Measurements from ENCODE around the gene CNIH1.

- TF ChIP-seq POLR2AphosphoS5 (IDR thresholded peaks at IDR 0.05; ENCODE audit: borderline replicate concordance, low read depth, low read length): no peak
- no peak for TF ChIP-seq EZH2 (IDR thresholded peaks at IDR 0.05)
Measured at GRCh38 chr14:54435500-54435981, 5.6 kb downstream of the CNIH1 start.
